Left lung (tissue), 14 donors: ENCODE results near the gene ENOX2. TPM values are rescaled to one million over a fixed set of nuclear protein-coding genes. Genes with fewer than 3 reads are reported as not detected.

ENCODE experiments used
- ATAC-seq: fragments of 200-7000 bp; cut with Tn5 transposase; one replicate; pipeline ENCODE4 v1.9.1; 2020; ENCODE audit warnings: moderate library complexity
- DNase-seq, 4 donors: peaks; one replicate each; pipeline ENCODE4 v3.0.0-alpha.2; 2013 to 2020
- H3K27ac ChIP-seq, 2 donors: fragments of 200-600 bp; sonication (generic) in 1 of 2; one replicate each; pipeline versions ENCODE4 v1.5.0 to v1.8.0; 2020 to 2021
- H3K27me3 ChIP-seq, 2 donors: fragments of 200-600 bp; sonication (generic) in 1 of 2; one replicate each; pipeline versions ENCODE4 v1.5.0 to v1.8.0; 2020 to 2021
- H3K36me3 ChIP-seq, 2 donors: fragments of 200-600 bp; sonication (generic) in 1 of 2; one replicate each; pipeline versions ENCODE4 v1.5.0 to v1.8.0; 2020 to 2021
- H3K4me1 ChIP-seq, 2 donors: fragments of 200-600 bp; one replicate each; pipeline ENCODE4 v1.8.0; 2021
- H3K4me3 ChIP-seq, 2 donors: fragments of 200-600 bp; sonication (generic) in 1 of 2; one replicate each; pipeline versions ENCODE4 v1.5.0 to v1.8.0; 2020 to 2021; ENCODE audit warnings: mild to moderate bottlenecking in 1 of 2
- H3K9me3 ChIP-seq, 2 donors: fragments of 200-600 bp; sonication (generic) in 1 of 2; one replicate each; pipeline versions ENCODE4 v1.5.0 to v1.8.0; 2020 to 2021
- CTCF ChIP-seq, 2 donors: fragments of 200-600 bp; sonication (generic) in 1 of 2; IDR thresholded peaks; one replicate each; pipeline versions ENCODE4 v1.5.0 to v1.8.0; 2021; ENCODE audit warnings: antibody characterized with exemption in 2 of 2
- intact Hi-C, 2 donors: fragments of 100-400 bp; cut with DNase I; formaldehyde crosslinking; loops; one replicate each; pipeline versions ENCODE4 v1.11.2 to v1.14.2; 2022
- long read RNA-seq, 12 donors: library from polyadenylated mRNA in 2 of 12; unstranded in 2 of 12; transcript quantifications; one replicate each; pipeline ENCODE4 v2.0.0 and lab custom pipeline, GENCODE V29; 2019 to 2026
- polyA plus RNA-seq, 6 donors: library from polyadenylated mRNA; unstranded; fragments of 120-200 nt; gene quantifications; one replicate each; pipeline ENCODE4 v1.2.1, GENCODE V29; 2013; ENCODE audit not compliant: insufficient read length in 6 of 6
- total RNA-seq, 2 donors: library from RNA; stranded (reverse); fragmentation: NEBNext Ultra II Directional; extraction: Animal tissue kit (Norgen Biotek cat#: 25700); gene quantifications; one replicate each; pipeline ENCODE4 v1.2.1, GENCODE V29; 2021
- donor health status: DM: no; HTN: yes; CAD: no.
- donor health status: DM: no; HTN: no; CAD: no.

Gene ENOX2
- total RNA-seq (10 to 100 TPM; 12.8 to 13.4 TPM), polyA plus RNA-seq (10 to 100 TPM in 5 of 6 donors, 1 to 10 TPM in 1; 2.0 to 11.1 (median 10.9) TPM)
- long read RNA-seq, donor 1, partial matches to known transcripts = 0 of 1 reads
- long read RNA-seq, donor 1, other reads (novel, unspliced or antisense) = 0 of 1 reads
- long read RNA-seq, donor 2, full-length matches to known transcripts = 1 of 1 reads
- long read RNA-seq, donor 2, partial matches to known transcripts = 0 of 1 reads
- long read RNA-seq, donor 2, other reads (novel, unspliced or antisense) = 0 of 1 reads
- long read RNA-seq, donor 3, full-length matches to known transcripts = 1 of 1 reads
- long read RNA-seq, donor 3, partial matches to known transcripts = 0 of 1 reads
- long read RNA-seq, donor 3, other reads (novel, unspliced or antisense) = 0 of 1 reads
- long read RNA-seq, donor 4, partial matches to known transcripts = 2 of 5 reads
- long read RNA-seq, donor 4, other reads (novel, unspliced or antisense) = 3 of 5 reads
- long read RNA-seq, donor 5 = 0 reads
- long read RNA-seq, donor 6, full-length matches to known transcripts = 1 of 1 reads
- long read RNA-seq, donor 6, partial matches to known transcripts = 0 of 1 reads
- long read RNA-seq, donor 6, other reads (novel, unspliced or antisense) = 0 of 1 reads
- long read RNA-seq, donor 7 = 0 reads
- long read RNA-seq, donor 8 = 0 reads
- long read RNA-seq, donor 9 = 0 reads
- long read RNA-seq, donor 10, partial matches to known transcripts = 2 of 6 reads
- long read RNA-seq, donor 10, other reads (novel, unspliced or antisense) = 3 of 6 reads
- long read RNA-seq, donor 11 = 0 reads
- long read RNA-seq, donor 12 = 0 reads

GRCh38 chrX:130902783-130903613 is at the start of gene ENOX2:
Gene ENOX2, minus strand, starts transcription at chrX:130903209. Its CDS starts 199,993 bp downstream, at chrX:130703216.
- Histone ChIP-seq H3K9me3 (no peaks in the 10 kb centered on the region), H3K36me3 (no peaks in the 10 kb centered on the region), H3K27ac (peak within 1 kb of the TSS; percentile 53 to 77), H3K4me3 (peak within 1 kb of the TSS; percentile 24 to 49), H3K27me3 (no peaks in the 10 kb centered on the region), H3K4me1 (no peaks in the 10 kb centered on the region)
- intact Hi-C loops = no loop called here
- ATAC-seq (peak; percentile 100), DNase-seq (peak; percentile 90 to 96 (median 94))
- TF ChIP-seq CTCF (IDR thresholded peaks at IDR 0.05) = no peak

GRCh38 chrX:130952266-130953043 is 49.4 kb upstream of the ENOX2 start:
- no peak for ATAC-seq
- H3K4me3 ChIP-seq = no peak overlapping the region
- H3K36me3 ChIP-seq = no peaks in the 10 kb centered on the region
- no peaks in the 10 kb centered on the region for H3K9me3 ChIP-seq
- TF ChIP-seq CTCF (IDR thresholded peaks at IDR 0.05) = no peak
- DNase-seq = no peak
- no peak overlapping the region for H3K27ac ChIP-seq
- H3K4me1 ChIP-seq = no peaks in the 10 kb centered on the region
- peaks cover 0 to 6% of the 10 kb centered on the region in 2 donors for H3K27me3 ChIP-seq
- intact Hi-C loops = no loop called here

GRCh38 chrX:130944230-130944629 is 41.2 kb upstream of the ENOX2 start:
- no peaks in the 10 kb centered on the region for H3K4me1 ChIP-seq
- TF ChIP-seq CTCF (IDR thresholded peaks at IDR 0.05) = no peak
- intact Hi-C loops = no loop called here
- no peak overlapping the region for H3K4me3 ChIP-seq
- H3K27ac ChIP-seq = no peak overlapping the region
- ATAC-seq (no peak), DNase-seq (no peak)
- peaks cover 0 to 19% of the 10 kb centered on the region in 2 donors for H3K27me3 ChIP-seq
- no peaks in the 10 kb centered on the region for H3K9me3 ChIP-seq
- no peaks in the 10 kb centered on the region for H3K36me3 ChIP-seq

GRCh38 chrX:130937101-130937500 is 34.1 kb upstream of the ENOX2 start:
- H3K27me3 ChIP-seq = no peaks in the 10 kb centered on the region
- H3K27ac ChIP-seq = no peak overlapping the region
- ATAC-seq (no peak), DNase-seq (no peak)
- no peak overlapping the region for H3K4me3 ChIP-seq
- intact Hi-C loops = no loop called here
- no peak for TF ChIP-seq CTCF (IDR thresholded peaks at IDR 0.05)
- H3K36me3 ChIP-seq = no peaks in the 10 kb centered on the region
- no peaks in the 10 kb centered on the region for H3K4me1 ChIP-seq
- H3K9me3 ChIP-seq = no peaks in the 10 kb centered on the region
